HFF-Myc (cell line): ENCODE data around the gene HHIPL1.

Source experiments
- DNase-seq: peaks from one replicate; pipeline ENCODE4 v3.0.0-alpha.2; 2011; ENCODE audit warnings: low read depth; ENCODE audit errors: extremely low read depth
- H3K4me3 ChIP-seq: replicated peaks from 2 replicates; pipeline ENCODE4 v1.5.1; 2011; ENCODE audit warnings: low read depth, mild to moderate bottlenecking, control low read depth, low read length
- CTCF ChIP-seq: IDR thresholded peaks from 2 replicates; pipeline ENCODE4 v1.5.1; 2012; ENCODE audit warnings: mild to moderate bottlenecking, low read depth, low read length, control low read depth; ENCODE audit errors: missing control alignments

The HHIPL1 gene

GRCh38 chr14:99611646-99612045, 33.3 kb upstream of the HHIPL1 start:
- no peak for DNase-seq
- no peak for TF ChIP-seq CTCF
- no peak overlapping the region for H3K4me3 ChIP-seq

GRCh38 chr14:99612071-99612737, 32.7 kb upstream of the HHIPL1 start:
- no peak for DNase-seq
- no peak for TF ChIP-seq CTCF
- H3K4me3 ChIP-seq, result no peak overlapping the region

DNA sequence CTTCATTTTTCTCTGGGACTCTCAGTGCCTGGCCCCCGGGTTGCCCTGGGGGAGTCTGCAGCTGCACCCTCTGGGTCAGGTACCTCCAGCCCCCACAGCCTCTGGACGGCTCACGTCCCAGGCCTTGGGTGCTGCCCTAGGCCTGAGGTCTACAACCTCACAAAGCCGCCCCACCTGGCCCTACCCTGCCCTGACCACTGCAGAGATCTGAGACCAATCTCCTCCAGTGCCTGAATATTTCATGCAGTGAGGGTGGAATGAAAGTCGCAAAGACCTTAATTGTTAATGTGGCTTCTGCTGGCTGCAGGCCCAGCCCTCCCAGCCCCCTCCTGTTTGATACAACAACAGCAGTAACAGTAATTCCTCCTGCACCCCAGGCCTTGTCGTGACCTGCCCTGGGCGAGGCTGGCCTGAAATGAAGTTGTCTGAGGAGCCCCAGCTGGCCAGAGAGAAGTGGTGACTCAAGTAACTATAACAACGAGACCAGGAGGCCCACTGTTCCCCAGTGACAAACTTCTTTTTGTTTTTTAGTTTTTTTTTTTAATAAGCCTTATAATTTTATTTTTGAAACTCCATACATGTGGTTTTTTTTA, 32.1 kb upstream of the HHIPL1 start:
- TF ChIP-seq CTCF, result no peak
- DNase-seq, result no peak
- H3K4me3 ChIP-seq, result no peak overlapping the region

DNA sequence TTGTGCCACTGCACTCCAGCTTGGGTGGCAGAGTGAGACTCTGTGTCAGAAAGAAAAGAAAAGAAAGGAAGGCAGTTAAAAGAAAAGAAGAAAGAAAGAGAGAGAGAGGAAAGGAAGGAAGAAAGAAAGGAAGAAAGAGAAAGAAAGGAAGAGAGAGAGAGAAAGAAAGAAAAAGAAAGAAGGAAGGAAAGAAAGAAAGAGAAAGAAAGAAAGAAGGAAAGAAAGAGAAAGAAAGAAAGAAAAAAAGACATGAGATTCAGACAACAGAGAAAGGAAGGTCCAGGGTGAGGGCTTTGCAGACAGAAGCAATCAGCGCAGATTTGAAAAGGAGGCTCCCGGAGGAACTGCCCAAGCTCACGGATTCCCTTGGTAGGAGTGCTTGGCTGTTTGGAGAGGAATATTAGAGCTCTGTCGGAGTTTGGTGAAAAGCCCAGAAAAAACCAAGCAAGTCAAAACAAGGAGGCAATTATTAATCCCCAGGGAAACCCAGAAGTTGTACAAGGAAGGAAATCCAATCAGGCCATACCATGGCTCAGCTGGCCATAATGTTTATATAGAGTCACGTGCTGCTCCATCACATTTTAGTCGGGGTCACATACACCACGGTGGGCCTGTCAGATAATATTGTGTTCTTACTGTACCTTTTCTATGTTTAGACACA, 29.3 kb upstream of the HHIPL1 start:
- no peak overlapping the region for H3K4me3 ChIP-seq
- no peak for TF ChIP-seq CTCF
- DNase-seq, result no peak

DNA sequence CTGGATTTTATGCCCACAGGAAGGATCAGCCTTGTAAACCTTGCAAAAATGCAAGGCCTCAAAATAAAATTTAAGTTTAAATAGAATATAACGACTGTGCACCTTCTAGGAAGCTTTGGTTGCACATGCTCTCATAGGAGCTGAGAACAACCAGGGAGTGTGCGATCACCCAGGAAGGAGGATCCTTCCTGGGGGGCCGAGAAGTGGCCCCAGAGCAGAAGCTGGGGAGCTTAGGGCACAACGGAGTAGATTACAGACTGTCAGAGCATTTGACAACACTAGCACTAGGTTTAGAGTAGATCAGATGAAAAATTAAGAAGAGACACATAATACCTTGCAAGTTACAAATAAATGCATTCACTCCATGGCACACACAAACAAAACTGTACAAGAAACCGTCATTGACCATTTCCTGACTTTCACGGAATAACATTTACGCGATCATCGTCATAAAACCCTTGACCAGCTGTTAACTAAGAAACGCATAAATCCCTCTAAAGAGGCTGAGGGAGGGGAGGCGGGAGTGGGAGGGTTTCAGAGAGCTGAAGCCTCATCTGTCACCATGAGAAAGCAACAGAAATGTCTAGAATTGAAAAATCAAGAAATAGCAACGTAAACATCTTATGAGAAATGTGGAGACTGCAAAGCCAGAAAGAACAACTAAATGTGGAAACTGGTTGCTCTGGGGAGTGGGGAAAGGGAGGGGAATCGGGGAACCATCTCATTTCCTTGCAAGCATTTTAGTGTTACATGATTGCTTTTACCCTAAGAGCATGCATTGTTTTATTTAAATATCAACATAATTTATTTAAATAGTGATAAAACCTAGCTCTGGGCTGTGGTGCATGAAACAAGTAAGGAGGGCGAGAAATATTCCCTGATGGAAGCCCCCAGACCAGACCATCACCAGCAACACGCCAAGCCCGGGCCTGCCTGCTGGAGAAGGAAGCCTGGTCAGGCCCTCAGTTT, 27.8 kb upstream of the HHIPL1 start:
- no peak for DNase-seq
- H3K4me3 ChIP-seq, result no peak overlapping the region
- TF ChIP-seq CTCF, result no peak
